Measurements from ENCODE around the gene CCDC102A.
A peak's percentile ranks its signal among the peaks of the same experiment; 100 is the strongest.
"Not testable (repeated sequence)": the region's sequence is repeated elsewhere in the genome, so short reads cannot be mapped to it uniquely, and the experiment has no call there.

The CCDC102A gene

GRCh38 chr16:57536306-57537193, at the start of gene CCDC102A:
CCDC102A (minus strand) TSS chr16:57536571; CDS start chr16:57529177, 7,394 bp downstream.
- peak; percentile 64 for DNase-seq

GRCh38 chr16:57585051-57585687, 48.8 kb upstream of the CCDC102A start:
- DNase-seq = no peak

GRCh38 chr16:57579361-57579665, 42.9 kb upstream of the CCDC102A start:
- DNase-seq = no peak

GRCh38 chr16:57578521-57579360, 42.4 kb upstream of the CCDC102A start:
- no peak for DNase-seq

GRCh38 chr16:57577691-57578224, 41.4 kb upstream of the CCDC102A start:
- no peak for DNase-seq

GRCh38 chr16:57577214-57577613, 40.8 kb upstream of the CCDC102A start:
- DNase-seq = no peak

GRCh38 chr16:57576429-57576870, 40.1 kb upstream of the CCDC102A start:
- DNase-seq = peak; percentile 79

- DNase-seq = no peak
Observed at GRCh38 chr16:57575468-57576277, 39.3 kb upstream of the CCDC102A start.

- DNase-seq = no peak
Observed at GRCh38 chr16:57574646-57575467, 38.5 kb upstream of the CCDC102A start.

- DNase-seq = no peak
Observed at GRCh38 chr16:57574086-57574485, 37.7 kb upstream of the CCDC102A start.

- DNase-seq = no peak
Observed at GRCh38 chr16:57572978-57573728, 36.8 kb upstream of the CCDC102A start.

- DNase-seq = no peak
Observed at GRCh38 chr16:57571098-57571497, 34.7 kb upstream of the CCDC102A start.

- DNase-seq = no peak
Observed at GRCh38 chr16:57570301-57571070, 34.1 kb upstream of the CCDC102A start.

GRCh38 chr16:57569306-57569946, 33.1 kb upstream of the CCDC102A start:
- no peak for DNase-seq

GRCh38 chr16:57568772-57569171, 32.4 kb upstream of the CCDC102A start:
- not testable (repeated sequence) for DNase-seq

GRCh38 chr16:57568173-57568678, 31.9 kb upstream of the CCDC102A start:
- DNase-seq = no peak

- DNase-seq = no peak
Observed at GRCh38 chr16:57567691-57568090, 31.3 kb upstream of the CCDC102A start.

- DNase-seq = no peak
Observed at GRCh38 chr16:57566436-57566835, 30.1 kb upstream of the CCDC102A start.

GRCh38 chr16:57565461-57565860, 29.1 kb upstream of the CCDC102A start:
- no peak for DNase-seq

Measured in right hindlimb (tissue), 1 donor.